K562 treated with DMSO at 1 percent for 4 hours (cell line): ENCODE data around the gene PAX5. TPM values are rescaled to one million over a fixed set of nuclear protein-coding genes. Genes with fewer than 3 reads are reported as not detected.

Experiments used
- total RNA-seq: library from RNA; unstranded; fragments of 300-600 nt; gene quantifications from 2 replicates; pipeline ENCODE4 v1.2.3, GENCODE V29; 2022; ENCODE audit not compliant: insufficient read depth

Gene PAX5
- not detected in 2 replicates for total RNA-seq

GRCh38 chr9:37033682-37034304 lies at the start of gene PAX5:
PAX5 (minus strand) TSS chr9:37034268; CDS start chr9:37034031, 237 bp downstream.

Other genes starting within 250 kb of the PAX5 start
- 21.5 and 22.7 TPM in 2 replicates for gene ZCCHC7, start 86.3 kb upstream of the PAX5 start, total RNA-seq